GM12873 (cell line): ENCODE results near the gene ADAMTS4.

Experiments
- TF ChIP-seq, protein P1 (sequence below): IDR thresholded peaks from 2 replicates; pipeline ENCODE4 v1.5.1; 2012; ENCODE audit warnings: low read depth, mild to moderate bottlenecking, moderate library complexity, low read length, control low read depth; ENCODE audit not compliant: insufficient read depth; ENCODE audit errors: missing control alignments

The ADAMTS4 gene

DNA sequence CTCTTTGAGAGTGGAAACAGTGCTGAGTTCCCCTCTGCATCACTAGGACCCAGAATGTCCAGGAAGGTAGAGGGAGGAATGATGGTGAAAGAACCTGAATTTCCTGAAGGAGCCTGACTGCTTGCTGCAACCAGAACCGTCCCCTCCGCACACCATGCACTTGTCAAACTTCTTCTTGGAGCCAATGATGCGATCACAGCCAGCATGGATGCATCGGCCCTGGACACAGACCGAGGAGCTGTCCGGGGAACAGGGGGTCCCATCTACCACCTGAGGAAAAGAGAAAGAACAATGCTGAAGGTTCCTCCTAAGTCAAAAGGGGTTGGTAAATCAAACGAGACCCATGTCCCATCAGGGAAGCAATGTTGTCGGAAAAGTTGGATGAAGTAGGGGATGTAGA lies 6.9 kb downstream of the ADAMTS4 start:
- TF ChIP-seq, protein P1, sequence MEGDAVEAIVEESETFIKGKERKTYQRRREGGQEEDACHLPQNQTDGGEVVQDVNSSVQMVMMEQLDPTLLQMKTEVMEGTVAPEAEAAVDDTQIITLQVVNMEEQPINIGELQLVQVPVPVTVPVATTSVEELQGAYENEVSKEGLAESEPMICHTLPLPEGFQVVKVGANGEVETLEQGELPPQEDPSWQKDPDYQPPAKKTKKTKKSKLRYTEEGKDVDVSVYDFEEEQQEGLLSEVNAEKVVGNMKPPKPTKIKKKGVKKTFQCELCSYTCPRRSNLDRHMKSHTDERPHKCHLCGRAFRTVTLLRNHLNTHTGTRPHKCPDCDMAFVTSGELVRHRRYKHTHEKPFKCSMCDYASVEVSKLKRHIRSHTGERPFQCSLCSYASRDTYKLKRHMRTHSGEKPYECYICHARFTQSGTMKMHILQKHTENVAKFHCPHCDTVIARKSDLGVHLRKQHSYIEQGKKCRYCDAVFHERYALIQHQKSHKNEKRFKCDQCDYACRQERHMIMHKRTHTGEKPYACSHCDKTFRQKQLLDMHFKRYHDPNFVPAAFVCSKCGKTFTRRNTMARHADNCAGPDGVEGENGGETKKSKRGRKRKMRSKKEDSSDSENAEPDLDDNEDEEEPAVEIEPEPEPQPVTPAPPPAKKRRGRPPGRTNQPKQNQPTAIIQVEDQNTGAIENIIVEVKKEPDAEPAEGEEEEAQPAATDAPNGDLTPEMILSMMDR: no peak

GRCh38 chr1:161190962-161191521 lies 7.8 kb downstream of the ADAMTS4 start:
- TF ChIP-seq, protein P1: no peak

DNA sequence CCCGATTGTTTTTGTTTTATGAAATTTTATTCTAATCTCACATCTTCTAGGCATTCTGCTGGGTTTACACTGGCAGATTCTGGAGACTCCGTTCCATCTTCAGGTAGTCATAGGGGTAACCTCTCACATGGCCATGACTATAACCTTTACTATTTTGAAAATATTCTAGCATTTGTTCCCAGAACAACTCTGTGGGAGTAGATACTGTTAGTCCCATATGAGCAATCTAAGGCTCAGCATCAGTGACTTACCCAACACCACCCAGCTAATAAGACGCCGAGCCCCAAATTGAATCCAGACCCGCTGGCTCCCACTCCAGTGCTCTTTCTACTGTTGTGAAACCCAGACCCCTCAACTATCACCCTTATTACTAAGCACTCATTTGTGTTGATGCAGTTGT lies 9.8 kb downstream of the ADAMTS4 start:
- TF ChIP-seq, protein P1: no peak

DNA sequence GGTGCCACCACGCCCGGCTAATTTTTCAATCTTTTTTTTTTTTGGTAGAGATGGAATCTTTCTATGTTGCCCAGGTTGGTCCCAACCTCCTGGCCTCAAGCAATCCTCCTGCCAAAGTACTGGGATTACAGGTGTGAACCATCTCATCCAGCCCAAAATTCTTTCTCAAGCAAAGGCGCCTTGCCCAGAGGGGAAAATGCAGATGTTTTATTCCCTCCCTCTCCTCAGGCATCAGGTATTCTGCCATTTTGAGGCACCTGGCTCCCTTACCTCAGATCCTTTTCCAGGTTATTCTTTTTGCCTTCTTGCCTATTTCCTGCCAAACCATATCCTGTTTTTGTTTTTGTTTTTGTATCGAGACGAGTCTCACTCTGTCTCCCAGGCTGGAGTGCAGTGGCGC lies 10.5 kb downstream of the ADAMTS4 start:
- TF ChIP-seq, protein P1: no peak

GRCh38 chr1:161187311-161187710 lies 11.5 kb downstream of the ADAMTS4 start:
- TF ChIP-seq, protein P1: no peak

DNA sequence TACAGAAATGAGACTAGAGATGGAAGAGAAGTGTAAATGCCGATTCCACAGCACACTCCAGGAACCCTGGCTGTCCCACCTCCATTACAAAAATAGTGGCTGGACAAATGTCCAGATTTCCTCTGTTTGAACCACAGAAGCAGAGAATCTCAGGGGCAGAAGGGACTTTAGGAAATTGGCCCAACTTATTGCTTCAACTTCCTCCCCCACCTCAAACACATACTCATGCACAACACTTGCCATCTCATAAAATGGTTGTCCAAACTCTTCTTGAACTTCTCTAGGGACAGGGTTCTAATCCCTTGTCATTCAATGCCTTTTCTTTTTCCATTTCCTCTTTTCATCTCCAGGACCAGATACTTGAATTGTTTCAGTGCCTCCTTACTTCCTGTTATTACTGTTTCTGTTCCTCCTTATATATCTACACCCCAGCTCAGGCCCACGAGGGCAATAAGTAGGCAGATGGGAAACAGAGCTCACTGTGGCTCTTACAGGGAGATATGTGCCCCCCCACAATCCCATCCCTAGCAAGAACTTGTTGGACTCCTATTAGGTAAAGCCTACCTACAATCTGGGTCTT lies 13.0 kb downstream of the ADAMTS4 start:
- TF ChIP-seq, protein P1: no peak

DNA sequence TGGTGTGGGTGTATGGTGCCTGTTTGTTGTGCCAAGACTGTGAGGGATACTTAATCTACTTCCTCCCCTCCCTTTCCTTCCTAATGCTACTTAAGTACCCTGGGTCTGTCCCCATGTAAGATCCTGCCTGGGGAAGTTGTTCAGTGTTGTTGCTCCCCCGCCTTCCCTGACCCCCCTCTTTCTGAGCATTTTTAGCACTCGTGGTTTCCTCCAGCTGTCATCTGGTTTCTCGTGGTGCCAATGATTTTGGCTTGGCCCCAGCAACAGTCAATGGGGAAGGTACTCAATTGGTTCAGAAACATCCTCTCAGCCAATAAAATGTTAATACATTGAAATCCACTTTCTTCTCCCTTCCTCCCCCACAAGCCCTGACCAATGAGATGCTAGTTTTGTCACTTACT lies 13.6 kb downstream of the ADAMTS4 start:
- TF ChIP-seq, protein P1: no peak

GRCh38 chr1:161182214-161182613 lies 16.6 kb downstream of the ADAMTS4 start:
- TF ChIP-seq, protein P1: no peak
